Fibroblast of lung (primary cell): Measurements from ENCODE around the gene MICU1.

ENCODE experiments used
- EZH2 ChIP-seq: IDR thresholded peaks from 2 replicates; pipeline ENCODE4 v1.5.1; 2012; ENCODE audit warnings: low read length, control low read depth, mild to moderate bottlenecking; ENCODE audit errors: missing control alignments
- TF ChIP-seq, protein P1 (sequence below), 2 donors: IDR thresholded peaks in 1 of 2; conservative IDR thresholded peaks in 1 of 2; 1 replicate in 1 of 2; 2 replicates in 1 of 2; pipeline ENCODE4 v1.5.1; 2011 to 2012; ENCODE audit warnings: low read length in 2 of 2, control low read depth in 1 of 2, inconsistent platforms in 1 of 2, low read depth in 1 of 2, mild to moderate bottlenecking in 1 of 2

DNA sequence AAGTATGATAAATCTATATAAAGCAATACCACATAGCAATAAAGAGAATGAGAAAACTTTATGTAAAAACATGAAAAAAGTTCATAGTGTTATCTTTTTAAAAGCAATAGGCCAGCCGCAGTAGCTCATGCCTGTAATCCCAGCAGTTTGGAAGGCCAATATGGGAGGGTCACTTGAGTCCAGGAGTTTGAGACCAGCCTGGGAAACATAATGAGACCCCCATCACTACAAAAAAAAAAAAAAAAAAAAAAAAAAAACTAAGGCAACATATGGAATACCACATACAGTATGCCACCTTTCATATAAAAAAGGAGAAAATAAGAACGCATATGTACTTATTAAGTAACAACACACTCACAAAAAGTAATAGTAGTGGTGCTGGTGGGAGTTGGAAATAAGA, 52.8 kb downstream of the MICU1 start:
- TF ChIP-seq, protein P1, sequence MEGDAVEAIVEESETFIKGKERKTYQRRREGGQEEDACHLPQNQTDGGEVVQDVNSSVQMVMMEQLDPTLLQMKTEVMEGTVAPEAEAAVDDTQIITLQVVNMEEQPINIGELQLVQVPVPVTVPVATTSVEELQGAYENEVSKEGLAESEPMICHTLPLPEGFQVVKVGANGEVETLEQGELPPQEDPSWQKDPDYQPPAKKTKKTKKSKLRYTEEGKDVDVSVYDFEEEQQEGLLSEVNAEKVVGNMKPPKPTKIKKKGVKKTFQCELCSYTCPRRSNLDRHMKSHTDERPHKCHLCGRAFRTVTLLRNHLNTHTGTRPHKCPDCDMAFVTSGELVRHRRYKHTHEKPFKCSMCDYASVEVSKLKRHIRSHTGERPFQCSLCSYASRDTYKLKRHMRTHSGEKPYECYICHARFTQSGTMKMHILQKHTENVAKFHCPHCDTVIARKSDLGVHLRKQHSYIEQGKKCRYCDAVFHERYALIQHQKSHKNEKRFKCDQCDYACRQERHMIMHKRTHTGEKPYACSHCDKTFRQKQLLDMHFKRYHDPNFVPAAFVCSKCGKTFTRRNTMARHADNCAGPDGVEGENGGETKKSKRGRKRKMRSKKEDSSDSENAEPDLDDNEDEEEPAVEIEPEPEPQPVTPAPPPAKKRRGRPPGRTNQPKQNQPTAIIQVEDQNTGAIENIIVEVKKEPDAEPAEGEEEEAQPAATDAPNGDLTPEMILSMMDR (conservative IDR thresholded peaks at IDR 0.05 in 1 of 2, IDR thresholded peaks at IDR 0.05 in 1 of 2; ENCODE audit: low read depth in 1 of 2, low read length in 2 of 2): no peak
- TF ChIP-seq EZH2: no peak
